AG09309 (cell line): ENCODE results near the gene HTT.
"Not testable (repeated sequence)": the region's sequence is repeated elsewhere in the genome, so short reads cannot be mapped to it uniquely, and the experiment has no call there.

ENCODE experiments used
- DNase-seq: peaks from one replicate; pipeline ENCODE4 v3.0.0-alpha.2; 2010; ENCODE audit warnings: low read depth
- H3K4me3 ChIP-seq: 2 replicates; pipeline ENCODE4 v1.5.1; 2011; ENCODE audit warnings: mild to moderate bottlenecking, low read depth, low read length, moderate library complexity; ENCODE audit not compliant: control insufficient read depth
- TF ChIP-seq, protein P1 (sequence below): IDR thresholded peaks from 2 replicates; pipeline ENCODE4 v1.5.1; 2011; ENCODE audit warnings: mild to moderate bottlenecking, low read depth, low read length, inconsistent platforms; ENCODE audit not compliant: insufficient read depth, control insufficient read depth; ENCODE audit errors: missing control alignments

HTT gene

DNA sequence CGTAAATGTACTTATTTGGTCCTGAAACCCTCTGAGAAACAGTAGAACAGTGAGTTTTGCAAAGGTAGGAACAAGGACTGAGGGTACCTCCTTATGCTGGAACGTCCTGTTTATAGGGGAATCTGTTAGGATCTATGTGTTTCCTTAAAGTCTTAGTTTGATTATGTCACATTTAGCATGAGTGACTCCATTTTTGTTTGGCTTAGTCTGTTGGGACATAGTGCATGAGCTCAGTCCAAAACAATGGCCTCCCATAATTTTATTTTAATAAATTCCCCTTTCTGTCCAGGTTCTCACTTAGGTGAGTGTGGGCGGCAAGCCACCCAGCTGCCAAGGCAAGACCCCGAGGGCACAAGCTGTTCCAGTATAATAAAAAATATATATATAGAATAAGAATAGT is 27.9 kb upstream of the HTT start:
- no peak overlapping the region for H3K4me3 ChIP-seq
- TF ChIP-seq, protein P1, sequence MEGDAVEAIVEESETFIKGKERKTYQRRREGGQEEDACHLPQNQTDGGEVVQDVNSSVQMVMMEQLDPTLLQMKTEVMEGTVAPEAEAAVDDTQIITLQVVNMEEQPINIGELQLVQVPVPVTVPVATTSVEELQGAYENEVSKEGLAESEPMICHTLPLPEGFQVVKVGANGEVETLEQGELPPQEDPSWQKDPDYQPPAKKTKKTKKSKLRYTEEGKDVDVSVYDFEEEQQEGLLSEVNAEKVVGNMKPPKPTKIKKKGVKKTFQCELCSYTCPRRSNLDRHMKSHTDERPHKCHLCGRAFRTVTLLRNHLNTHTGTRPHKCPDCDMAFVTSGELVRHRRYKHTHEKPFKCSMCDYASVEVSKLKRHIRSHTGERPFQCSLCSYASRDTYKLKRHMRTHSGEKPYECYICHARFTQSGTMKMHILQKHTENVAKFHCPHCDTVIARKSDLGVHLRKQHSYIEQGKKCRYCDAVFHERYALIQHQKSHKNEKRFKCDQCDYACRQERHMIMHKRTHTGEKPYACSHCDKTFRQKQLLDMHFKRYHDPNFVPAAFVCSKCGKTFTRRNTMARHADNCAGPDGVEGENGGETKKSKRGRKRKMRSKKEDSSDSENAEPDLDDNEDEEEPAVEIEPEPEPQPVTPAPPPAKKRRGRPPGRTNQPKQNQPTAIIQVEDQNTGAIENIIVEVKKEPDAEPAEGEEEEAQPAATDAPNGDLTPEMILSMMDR, result no peak
- DNase-seq, result no peak

DNA sequence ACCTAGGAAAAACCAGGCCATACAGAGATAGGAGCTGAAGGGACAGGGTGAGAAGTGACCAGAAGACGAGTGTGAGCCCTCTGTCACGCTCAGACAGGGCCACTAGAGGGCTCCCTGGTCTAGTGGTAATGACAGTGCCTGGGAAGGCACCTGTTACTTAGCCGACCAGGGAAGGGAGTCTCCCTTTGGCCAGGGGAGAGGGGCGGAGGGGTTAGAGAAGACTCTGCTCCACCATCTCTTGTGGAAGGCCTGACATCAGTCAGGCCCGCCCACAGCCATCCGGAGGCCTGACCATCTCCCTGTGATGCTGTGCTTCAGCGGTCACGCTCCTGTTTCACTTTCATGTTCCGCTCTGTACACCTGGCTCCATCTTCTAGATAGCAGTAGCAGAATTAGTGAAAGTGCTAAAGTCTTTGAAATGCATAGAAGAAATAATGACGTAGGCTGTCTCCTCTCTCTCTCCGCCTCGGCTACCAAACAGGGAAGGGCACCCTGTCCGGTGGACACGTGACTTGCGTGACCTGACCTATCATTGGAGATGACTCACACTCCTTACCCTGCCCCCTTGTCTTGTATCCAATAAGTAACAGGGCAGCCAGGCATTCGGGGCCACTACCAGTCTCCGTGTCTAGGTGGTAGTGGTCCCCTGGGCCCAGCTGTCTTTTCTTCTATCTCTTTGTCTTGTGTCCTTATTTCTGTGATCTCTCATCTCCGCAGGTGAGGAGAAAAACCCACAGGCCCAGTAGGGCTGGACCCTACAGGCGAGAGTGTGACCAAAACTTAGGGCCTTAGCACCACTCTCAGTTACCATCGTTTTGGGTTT is 26.8 kb upstream of the HTT start:
- TF ChIP-seq, protein P1, result peak; percentile 79
- DNase-seq, result no peak
- no peak overlapping the region for H3K4me3 ChIP-seq

DNA sequence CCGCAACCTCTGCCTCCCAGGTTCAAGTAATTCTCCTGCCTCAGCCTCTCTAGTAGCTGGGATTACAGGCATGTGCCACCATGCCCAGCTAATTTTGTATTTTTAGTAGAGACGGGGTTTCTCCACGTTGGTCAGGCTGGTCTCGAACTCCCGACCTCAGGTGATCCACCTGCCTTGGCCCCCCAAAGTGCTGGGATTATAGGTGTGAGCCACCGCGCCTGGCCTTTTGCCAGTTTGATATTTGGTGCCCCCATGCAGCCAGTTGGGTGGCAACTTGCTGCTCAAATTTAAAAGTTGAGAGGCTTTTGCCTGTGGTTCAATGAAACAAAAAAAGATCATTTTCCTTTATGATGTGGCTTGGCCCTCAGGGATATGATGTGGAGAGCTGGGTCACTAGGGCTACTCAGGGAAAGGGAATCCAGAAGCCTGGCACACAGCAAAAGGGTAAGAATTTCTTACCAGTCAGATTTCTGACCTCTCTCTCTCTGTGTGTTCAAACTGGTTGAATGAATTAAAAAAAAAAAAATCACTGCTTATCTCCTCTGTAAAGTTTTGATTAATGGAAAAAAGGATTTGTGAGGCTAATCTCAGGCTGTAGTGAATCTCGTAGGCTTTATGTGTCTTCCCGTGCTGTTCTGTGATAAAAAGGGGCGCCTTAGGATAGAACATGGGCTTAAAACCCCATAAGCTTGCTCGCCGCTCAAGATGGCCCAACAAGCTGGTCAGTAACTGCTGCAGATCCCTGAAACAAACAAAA is 23.2 kb upstream of the HTT start:
- not testable (repeated sequence) for DNase-seq, H3K4me3 ChIP-seq

DNA sequence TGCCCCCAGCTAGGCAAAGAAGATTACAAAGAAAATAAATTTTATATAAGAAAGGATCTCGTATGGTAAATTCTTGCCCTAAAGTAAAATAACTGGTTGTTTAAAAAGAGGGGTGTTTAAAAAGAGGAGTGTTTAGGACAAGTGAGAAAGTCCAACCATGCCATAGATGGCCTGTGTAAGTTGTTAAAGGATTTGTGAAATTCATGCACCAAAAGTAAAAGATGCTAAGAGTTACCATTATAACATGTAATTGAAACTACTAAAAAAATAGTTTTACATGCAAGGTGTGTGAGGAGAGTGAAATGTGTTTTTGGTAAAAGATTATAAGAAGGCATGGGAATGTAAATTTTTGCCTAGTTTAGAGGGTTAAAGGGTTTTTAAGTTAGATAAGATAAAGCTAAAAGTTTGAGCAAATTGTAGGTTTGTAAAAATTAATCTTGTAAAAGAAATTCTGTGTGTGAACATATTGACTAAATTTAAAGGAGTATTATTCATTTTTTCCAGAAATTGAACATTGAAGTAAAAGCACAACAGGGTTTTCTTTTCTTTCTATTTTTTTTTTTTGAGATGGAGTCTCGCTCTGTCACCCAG is 20.2 kb upstream of the HTT start:
- DNase-seq, result no peak
- no peak overlapping the region for H3K4me3 ChIP-seq
- TF ChIP-seq, protein P1, result no peak

DNA sequence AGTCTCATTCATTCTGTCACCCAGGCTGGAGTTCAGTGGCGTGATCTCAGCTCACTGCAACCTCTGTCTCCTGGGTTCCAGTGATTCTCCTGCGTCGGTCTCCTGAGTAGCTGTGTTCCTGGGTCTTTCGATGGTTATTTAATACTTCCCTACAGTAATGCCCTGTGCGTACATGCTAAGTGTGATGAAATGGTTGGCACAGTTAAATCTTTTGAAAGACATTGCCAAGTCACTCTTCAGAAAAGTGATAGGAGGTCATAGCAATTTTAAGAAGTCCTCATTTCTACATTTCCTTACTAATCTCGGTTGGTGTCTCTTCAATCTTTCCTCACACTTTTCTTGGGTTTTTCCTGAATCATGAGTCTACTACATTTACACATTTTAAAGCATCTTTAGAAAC is 14.5 kb upstream of the HTT start:
- TF ChIP-seq, protein P1, result no peak
- no peak for DNase-seq
- no peak overlapping the region for H3K4me3 ChIP-seq

DNA sequence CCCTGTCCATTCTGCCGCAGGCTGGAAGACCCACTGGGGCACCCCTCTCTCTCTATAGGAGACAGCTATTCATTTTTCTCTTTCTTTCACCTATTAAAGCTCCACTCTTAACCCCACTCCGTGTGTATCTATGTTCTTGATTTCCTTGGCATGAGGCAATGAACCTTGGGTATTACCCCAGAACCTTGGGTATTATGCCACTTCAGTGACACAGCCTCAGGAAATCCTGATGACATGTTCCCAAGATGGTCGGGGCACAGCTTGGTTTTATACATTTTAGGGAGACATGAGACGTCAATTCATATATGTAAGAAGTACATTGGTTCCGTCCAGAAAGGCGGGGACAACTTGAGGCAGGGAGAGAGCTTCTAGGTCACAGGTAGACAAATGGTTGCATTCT is 13.5 kb upstream of the HTT start:
- DNase-seq, result no peak
- TF ChIP-seq, protein P1, result no peak
- no peak overlapping the region for H3K4me3 ChIP-seq

DNA sequence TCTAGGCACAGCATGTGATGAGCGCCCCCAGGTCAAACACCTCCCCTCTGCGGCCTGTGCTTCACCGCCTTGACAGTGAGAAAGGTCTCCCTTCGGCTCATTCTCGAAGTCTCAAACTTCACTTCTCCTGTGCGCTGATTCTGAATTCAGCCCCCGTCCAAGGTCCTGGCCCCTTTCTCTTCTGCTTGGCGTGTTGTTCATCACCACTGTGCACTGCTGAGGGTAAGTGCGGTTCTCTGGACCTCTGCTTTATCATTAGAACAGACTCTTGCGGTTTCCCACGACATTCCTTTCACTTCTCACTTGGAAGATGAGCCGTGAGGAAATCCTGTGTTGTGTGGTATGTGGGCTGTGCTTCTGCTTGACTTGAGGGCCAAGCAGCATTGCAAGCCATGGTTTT is 12.0 kb upstream of the HTT start:
- no peak for DNase-seq
- TF ChIP-seq, protein P1, result no peak
- H3K4me3 ChIP-seq, result no peak overlapping the region
